GM12892 (cell line): Measurements from ENCODE around the gene DNAJB6.

Experiments
- DNase-seq: peaks from one replicate; pipeline ENCODE4 v3.0.0; 2011; ENCODE audit not compliant: insufficient read length
- FAIRE-seq: peaks from 2 replicates; lab custom pipeline; 2011; peaks lifted over from hg19 to GRCh38; lab: Jason Lieb, UNC
- POLR2A ChIP-seq: IDR thresholded peaks from 2 replicates; pipeline ENCODE4 v1.6.1; 2011; ENCODE audit warnings: low read depth, low read length, control low read depth
- POLR2AphosphoS5 ChIP-seq: IDR thresholded peaks from 2 replicates; pipeline ENCODE4 v1.6.1; 2011; ENCODE audit warnings: low read depth, low read length, control low read depth
- TAF1 ChIP-seq: IDR thresholded peaks from 2 replicates; pipeline ENCODE4 v1.6.1; 2011; ENCODE audit warnings: low read depth, mild to moderate bottlenecking, control low read depth, low read length, borderline replicate concordance

DNAJB6 gene

GRCh38 chr7:157394246-157395191 lies 57.7 kb downstream of the DNAJB6 start:
- FAIRE-seq (no peak), DNase-seq (no peak)
- TF ChIP-seq POLR2A (no peak), POLR2AphosphoS5 (no peak), TAF1 (no peak)

- TF ChIP-seq POLR2A = no peak
- no peak for TF ChIP-seq TAF1
- TF ChIP-seq POLR2AphosphoS5 = no peak
- DNase-seq (no peak), FAIRE-seq (no peak)
Measured at GRCh38 chr7:157395206-157395605, 58.4 kb downstream of the DNAJB6 start.

GRCh38 chr7:157396316-157397035 lies 59.7 kb downstream of the DNAJB6 start:
- no peak for FAIRE-seq
- TF ChIP-seq POLR2A (no peak), POLR2AphosphoS5 (no peak), TAF1 (no peak)
- DNase-seq = no peak

- DNase-seq = no peak
- FAIRE-seq = no peak
Measured at GRCh38 chr7:157397036-157397720, 60.4 kb downstream of the DNAJB6 start.

GRCh38 chr7:157397731-157398691 lies 61.2 kb downstream of the DNAJB6 start:
- no peak for DNase-seq
- no peak for FAIRE-seq
- no peak for TF ChIP-seq POLR2A
- TF ChIP-seq POLR2AphosphoS5 = no peak
- TF ChIP-seq TAF1 = no peak

More at GRCh38 chr7:157397036-157397720, 60.4 kb downstream of the DNAJB6 start:
- no peak for TF ChIP-seq POLR2A
- TF ChIP-seq POLR2AphosphoS5 = no peak
- no peak for TF ChIP-seq TAF1

GRCh38 chr7:157399086-157399687 lies 62.4 kb downstream of the DNAJB6 start:
- TF ChIP-seq POLR2A = no peak
- no peak for TF ChIP-seq POLR2AphosphoS5
- TF ChIP-seq TAF1 = no peak
- FAIRE-seq = no peak
- DNase-seq = no peak

- DNase-seq (no peak), FAIRE-seq (no peak)
- TF ChIP-seq POLR2AphosphoS5 = no peak
Measured at GRCh38 chr7:157400171-157400860, 63.5 kb downstream of the DNAJB6 start.

GRCh38 chr7:157401567-157402387 lies 65.0 kb downstream of the DNAJB6 start:
- no peak for FAIRE-seq
- TF ChIP-seq TAF1 (no peak), POLR2AphosphoS5 (no peak), POLR2A (no peak)
- no peak for DNase-seq

GRCh38 chr7:157402388-157402703 lies 65.5 kb downstream of the DNAJB6 start:
- FAIRE-seq = no peak

More at GRCh38 chr7:157402388-157402703, 65.5 kb downstream of the DNAJB6 start:
- TF ChIP-seq POLR2AphosphoS5 = no peak
- TF ChIP-seq POLR2A = no peak
- TF ChIP-seq TAF1 = no peak
- DNase-seq = no peak
